Measurements from ENCODE around the gene SORCS2. TPM values are rescaled to one million over a fixed set of nuclear protein-coding genes. Genes with fewer than 3 reads are reported as not detected.

Gene SORCS2
- polyA plus RNA-seq, 3 donors, result 0.46 to 0.55 TPM; not detected in 1

DNA sequence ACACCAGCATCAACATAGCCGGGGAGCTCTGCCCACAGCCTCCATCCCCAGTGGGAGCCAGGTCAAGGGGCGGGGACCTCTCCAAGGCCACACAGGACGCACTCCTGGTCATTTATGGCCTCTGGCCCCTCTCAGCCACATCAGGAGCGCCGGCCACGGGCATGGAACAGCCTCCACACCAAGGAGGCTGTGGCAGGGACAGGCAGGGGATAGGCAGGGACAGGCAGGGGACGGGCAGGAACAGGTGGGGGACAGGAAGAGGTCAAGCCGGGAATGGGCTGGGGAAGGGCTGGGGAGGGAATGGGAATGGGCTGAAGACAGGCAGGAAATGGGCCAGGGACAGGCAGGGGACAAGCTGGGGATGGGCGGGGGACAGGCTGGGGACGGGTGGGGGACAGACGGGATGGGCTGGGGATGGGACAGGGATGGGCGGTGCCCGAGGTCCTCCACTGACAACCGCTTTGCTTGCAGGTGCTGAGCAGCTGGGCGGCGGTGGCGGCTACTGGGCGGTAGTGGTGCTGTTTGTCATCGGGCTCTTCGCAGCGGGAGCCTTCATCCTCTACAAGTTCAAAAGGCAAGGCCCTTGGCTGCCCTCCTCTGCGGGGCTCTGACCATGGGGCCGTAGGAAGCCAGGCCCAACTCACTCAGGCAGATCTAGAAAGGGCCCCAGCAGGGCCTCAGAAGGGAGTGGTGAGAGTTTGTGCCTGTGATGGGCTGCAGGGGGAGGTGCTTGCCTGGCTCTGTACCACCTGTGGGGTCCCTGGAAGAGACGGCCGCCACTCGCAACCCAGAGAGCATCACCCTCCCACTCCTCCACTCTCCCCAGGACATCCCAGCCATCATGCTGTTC is 541.7 kb downstream of the SORCS2 start:
- H3K27me3 ChIP-seq (ENCODE audit: control insufficient read depth in 2 of 2, insufficient read depth in 2 of 2, low read length in 2 of 2), result no peaks in the 10 kb centered on the region
- TF ChIP-seq, protein P1, sequence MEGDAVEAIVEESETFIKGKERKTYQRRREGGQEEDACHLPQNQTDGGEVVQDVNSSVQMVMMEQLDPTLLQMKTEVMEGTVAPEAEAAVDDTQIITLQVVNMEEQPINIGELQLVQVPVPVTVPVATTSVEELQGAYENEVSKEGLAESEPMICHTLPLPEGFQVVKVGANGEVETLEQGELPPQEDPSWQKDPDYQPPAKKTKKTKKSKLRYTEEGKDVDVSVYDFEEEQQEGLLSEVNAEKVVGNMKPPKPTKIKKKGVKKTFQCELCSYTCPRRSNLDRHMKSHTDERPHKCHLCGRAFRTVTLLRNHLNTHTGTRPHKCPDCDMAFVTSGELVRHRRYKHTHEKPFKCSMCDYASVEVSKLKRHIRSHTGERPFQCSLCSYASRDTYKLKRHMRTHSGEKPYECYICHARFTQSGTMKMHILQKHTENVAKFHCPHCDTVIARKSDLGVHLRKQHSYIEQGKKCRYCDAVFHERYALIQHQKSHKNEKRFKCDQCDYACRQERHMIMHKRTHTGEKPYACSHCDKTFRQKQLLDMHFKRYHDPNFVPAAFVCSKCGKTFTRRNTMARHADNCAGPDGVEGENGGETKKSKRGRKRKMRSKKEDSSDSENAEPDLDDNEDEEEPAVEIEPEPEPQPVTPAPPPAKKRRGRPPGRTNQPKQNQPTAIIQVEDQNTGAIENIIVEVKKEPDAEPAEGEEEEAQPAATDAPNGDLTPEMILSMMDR (IDR thresholded peaks at IDR 0.05), result no peak
- Mint-ChIP-seq H3K27me3 (ENCODE audit: low read depth in 3 of 3) (peaks cover 8 to 17% (median 9%) of the 10 kb centered on the region in 3 donors), H3K27ac (no peak overlapping the region), H3K4me3 (no peak overlapping the region), H3K9me3 (peaks cover 0 to 7% (median 6%) of the 10 kb centered on the region in 7 donors), H3K4me1 (no peaks in the 10 kb centered on the region), H3K36me3 (no peaks in the 10 kb centered on the region)
- no peaks in the 10 kb centered on the region for H3K79me2 ChIP-seq (ENCODE audit: insufficient read depth, low read length)
- H3K27ac ChIP-seq (ENCODE audit: low read depth in 1 of 2, low read length in 2 of 2), result no peak overlapping the region
- H3K9ac ChIP-seq (ENCODE audit: insufficient read depth, low read length, poor library complexity, severe bottlenecking), result no peak overlapping the region
- 74% methylated on average over 16 of the region's 26 CpGs for WGBS (ENCODE audit: insufficient coverage)
- no peak overlapping the region for H3K4me3 ChIP-seq (replicated peaks in 1 of 3; ENCODE audit: low read depth in 2 of 3, low read length in 3 of 3)
- no peak for DNase-seq
- no peak overlapping the region for H3K4me2 ChIP-seq (replicated peaks; ENCODE audit: extremely low read depth, low read length, poor library complexity, severe bottlenecking)
- H4K20me1 ChIP-seq (ENCODE audit: insufficient read depth, low read length), result no peaks in the 10 kb centered on the region
- H3K9me3 ChIP-seq (replicated peaks in 1 of 2; ENCODE audit: control insufficient read depth in 1 of 2, insufficient read depth in 1 of 2, low read length in 2 of 2), result peaks cover 0 to 8% of the 10 kb centered on the region in 2 donors
- no peaks in the 10 kb centered on the region for H3K4me1 ChIP-seq (ENCODE audit: control insufficient read depth in 1 of 2, insufficient read depth in 2 of 2, low read length in 2 of 2)
- H2AFZ ChIP-seq (ENCODE audit: insufficient read depth, low read depth, low read length, poor library complexity, severe bottlenecking), result no peak overlapping the region
- intact Hi-C loops (cut with micrococcal nuclease), result no loop called here
- no peaks in the 10 kb centered on the region for H3K36me3 ChIP-seq (replicated peaks in 1 of 2; ENCODE audit: control insufficient read depth in 1 of 2, insufficient read depth in 2 of 2, low read length in 2 of 2)

DNA sequence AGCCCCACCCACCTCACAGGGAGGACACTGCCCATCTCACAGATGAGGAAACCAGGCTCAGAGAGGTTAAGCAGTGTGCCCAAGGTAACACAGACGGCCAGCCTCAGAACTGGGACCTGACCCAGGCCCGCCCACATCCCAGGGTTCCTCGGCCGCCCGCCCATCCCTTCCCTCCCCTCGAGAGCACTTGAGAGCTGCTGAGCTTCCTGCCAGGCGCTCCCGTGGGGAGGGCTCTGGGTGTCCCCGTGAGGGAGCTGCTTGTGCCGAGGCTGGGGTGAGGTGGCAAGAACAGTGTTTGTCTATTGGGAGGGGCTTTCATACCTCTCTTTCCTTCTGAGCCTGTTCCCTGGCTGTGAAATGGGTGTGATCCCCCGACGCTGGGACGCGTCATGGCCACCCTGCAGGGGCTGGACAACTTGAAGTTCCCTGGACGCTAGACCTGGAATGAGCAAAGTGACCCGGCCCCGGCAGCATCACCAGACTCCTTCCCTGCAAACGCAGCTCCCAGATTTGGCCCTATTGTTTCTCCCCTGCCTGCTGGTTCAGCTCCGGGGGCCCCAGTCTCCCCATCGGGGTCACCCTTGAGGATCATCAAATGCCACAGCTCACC is 542.4 kb downstream of the SORCS2 start:
- no peak overlapping the region for H3K4me2 ChIP-seq (replicated peaks; ENCODE audit: extremely low read depth, low read length, poor library complexity, severe bottlenecking)
- H3K4me3 ChIP-seq (replicated peaks in 1 of 3; ENCODE audit: low read depth in 2 of 3, low read length in 3 of 3), result no peak overlapping the region
- H4K20me1 ChIP-seq (ENCODE audit: insufficient read depth, low read length), result no peaks in the 10 kb centered on the region
- H3K36me3 ChIP-seq (replicated peaks in 1 of 2; ENCODE audit: control insufficient read depth in 1 of 2, insufficient read depth in 2 of 2, low read length in 2 of 2), result no peaks in the 10 kb centered on the region
- intact Hi-C loops (cut with micrococcal nuclease), result no loop called here
- H3K9ac ChIP-seq (ENCODE audit: insufficient read depth, low read length, poor library complexity, severe bottlenecking), result no peak overlapping the region
- no peaks in the 10 kb centered on the region for H3K27me3 ChIP-seq (ENCODE audit: control insufficient read depth in 2 of 2, insufficient read depth in 2 of 2, low read length in 2 of 2)
- TF ChIP-seq, protein P1 (IDR thresholded peaks at IDR 0.05), result no peak
- no peak for DNase-seq
- no peak overlapping the region for H3K27ac ChIP-seq (ENCODE audit: low read depth in 1 of 2, low read length in 2 of 2)
- H3K79me2 ChIP-seq (ENCODE audit: insufficient read depth, low read length), result no peaks in the 10 kb centered on the region
- H3K4me1 Mint-ChIP-seq, result no peaks in the 10 kb centered on the region
- no peak overlapping the region for H2AFZ ChIP-seq (ENCODE audit: insufficient read depth, low read depth, low read length, poor library complexity, severe bottlenecking)
- WGBS (ENCODE audit: insufficient coverage), result 79% methylated on average over 15 of the region's 20 CpGs
- peaks cover 8 to 17% (median 9%) of the 10 kb centered on the region in 3 donors for H3K27me3 Mint-ChIP-seq (ENCODE audit: low read depth in 3 of 3)
- no peak overlapping the region for H3K4me3 Mint-ChIP-seq
- H3K36me3 Mint-ChIP-seq, result no peaks in the 10 kb centered on the region
- peaks cover 0 to 8% of the 10 kb centered on the region in 2 donors for H3K9me3 ChIP-seq (replicated peaks in 1 of 2; ENCODE audit: control insufficient read depth in 1 of 2, insufficient read depth in 1 of 2, low read length in 2 of 2)
- peaks cover 0 to 7% (median 6%) of the 10 kb centered on the region in 7 donors for H3K9me3 Mint-ChIP-seq
- H3K4me1 ChIP-seq (ENCODE audit: control insufficient read depth in 1 of 2, insufficient read depth in 2 of 2, low read length in 2 of 2), result no peaks in the 10 kb centered on the region
- H3K27ac Mint-ChIP-seq, result no peak overlapping the region

All from CD14-positive monocyte (primary cell).